Occipital lobe (tissue), 2 donors: ENCODE results near the gene CAPN2. TPM values are rescaled to one million over a fixed set of nuclear protein-coding genes. Genes with fewer than 3 reads are reported as not detected.
A peak's percentile ranks its signal among the peaks of the same experiment; 100 is the strongest.

Experiments used
- DNase-seq: peaks from one replicate; lab custom pipeline; 2025; lab: John Stamatoyannopoulos, UW
- total RNA-seq: library from RNA; depleted of rRNA; stranded (reverse); fragments of >200 nt; gene quantifications from one replicate; pipeline ENCODE4 v1.2.3, GENCODE V29; 2014

CAPN2 gene
- total RNA-seq, 1 donor from 2014 or later: 41.5 TPM

DNA sequence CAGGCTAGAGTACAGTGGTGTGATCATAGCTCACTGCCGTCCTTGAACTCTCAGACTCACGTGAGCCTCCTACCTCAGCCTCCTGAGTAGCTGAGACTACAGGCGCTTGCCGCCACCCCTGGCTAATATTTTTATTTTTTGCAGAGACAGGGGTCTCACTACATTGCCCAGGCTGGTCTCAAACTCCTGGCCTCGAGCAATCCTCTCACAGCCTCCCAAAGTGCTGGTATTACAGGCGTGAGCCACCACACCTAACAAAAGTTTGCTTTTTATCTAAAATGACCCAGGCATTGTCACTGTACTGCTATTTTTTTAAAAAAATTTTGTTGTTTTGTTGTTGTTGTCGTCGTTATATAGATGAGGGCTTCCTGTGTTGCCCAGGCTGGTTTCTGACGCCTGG, 46.4 kb downstream of the CAPN2 start:
- no peak for DNase-seq

GRCh38 chr1:223759273-223759672, 46.9 kb downstream of the CAPN2 start:
- DNase-seq: no peak

DNA sequence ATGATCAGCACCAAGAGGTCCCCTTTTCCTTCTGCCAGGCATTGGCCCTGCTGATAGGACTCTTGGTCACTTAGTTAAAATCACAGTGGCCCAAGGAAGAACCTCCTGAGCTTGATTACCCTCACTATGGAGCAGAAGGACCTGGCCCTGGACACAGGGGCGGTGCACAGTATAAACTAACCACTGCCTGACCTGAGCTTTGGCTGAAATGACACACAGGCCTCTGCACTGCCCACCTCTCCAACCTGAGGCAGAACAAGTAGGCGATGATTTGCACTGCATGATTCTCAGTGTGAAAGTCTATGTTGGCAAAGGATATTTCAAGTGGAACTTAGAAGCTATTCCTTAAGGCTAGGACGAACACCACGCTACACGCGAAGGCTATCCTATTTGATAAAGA, 48.5 kb downstream of the CAPN2 start:
- DNase-seq: no peak

GRCh38 chr1:223761411-223761810, 49.1 kb downstream of the CAPN2 start:
- DNase-seq: no peak

DNA sequence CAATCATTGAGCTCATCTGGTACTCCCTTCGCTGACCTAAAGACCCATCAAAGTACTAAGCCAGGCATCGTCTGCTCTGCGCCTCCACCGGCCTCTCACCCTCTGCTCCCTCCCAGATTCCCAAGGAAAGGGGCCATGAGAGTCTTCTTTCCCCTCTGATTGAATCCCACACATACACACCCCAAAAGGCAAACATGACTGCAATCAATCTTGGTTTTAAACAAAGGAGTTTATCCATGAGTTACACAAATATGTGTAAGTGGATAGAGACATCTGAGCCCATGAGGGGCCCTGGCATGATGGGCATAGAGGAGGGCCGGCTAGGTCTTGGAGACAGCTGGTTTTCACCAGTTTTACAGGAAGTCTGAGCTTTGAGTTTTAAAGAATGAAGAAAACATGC, 50.9 kb downstream of the CAPN2 start:
- DNase-seq: no peak

GRCh38 chr1:223763881-223764280, 51.5 kb downstream of the CAPN2 start:
- DNase-seq: no peak

GRCh38 chr1:223765036-223765718, 52.8 kb downstream of the CAPN2 start:
- peak; percentile 64 for DNase-seq

DNA sequence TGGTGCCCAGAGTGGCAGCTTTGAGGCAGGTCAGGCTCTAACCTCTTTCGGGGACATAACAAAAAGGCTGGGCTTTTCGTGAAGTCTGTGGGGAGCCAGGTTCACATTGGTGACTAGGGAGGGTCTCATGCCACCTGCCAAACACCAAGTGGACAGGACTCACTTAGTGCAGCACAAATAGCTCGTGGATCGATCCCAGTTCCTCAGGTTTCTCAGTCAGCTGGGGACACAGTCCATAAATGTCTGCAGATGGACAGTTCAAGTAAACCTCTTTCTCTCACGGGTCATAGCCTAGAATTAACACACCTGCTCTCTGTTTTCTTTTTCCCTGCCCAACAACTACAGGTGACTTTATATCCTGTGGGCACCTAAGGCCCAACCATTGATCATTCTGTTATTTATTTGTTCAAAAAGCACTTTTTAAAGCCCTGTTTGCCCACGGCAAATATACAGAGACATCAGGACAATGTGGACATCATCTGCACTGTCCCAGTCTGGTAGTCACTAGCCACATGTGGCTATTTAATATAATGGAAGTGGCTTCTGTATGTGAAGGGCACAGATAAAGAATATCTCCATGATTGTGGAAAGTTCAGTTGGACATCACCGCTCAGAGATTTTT, 53.5 kb downstream of the CAPN2 start:
- DNase-seq: no peak

- DNase-seq: no peak
Measured at GRCh38 chr1:223770621-223771315, 58.4 kb downstream of the CAPN2 start.

DNA sequence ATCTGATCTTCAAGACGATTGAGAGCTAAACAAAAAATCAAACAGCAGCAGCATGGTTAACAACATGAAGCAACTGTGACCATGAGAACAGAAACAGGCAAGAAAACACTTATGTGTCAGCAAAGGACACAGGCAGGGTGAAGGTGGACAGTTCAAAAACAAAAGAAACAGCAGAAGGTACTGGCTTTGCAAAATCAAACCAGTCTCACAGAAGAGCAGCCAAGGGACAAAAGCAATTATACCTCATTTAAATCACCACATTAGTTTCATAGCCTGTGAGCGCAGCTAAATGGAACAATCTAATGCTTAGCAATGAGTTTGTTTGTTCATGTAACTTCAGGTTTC, 59.1 kb downstream of the CAPN2 start:
- no peak for DNase-seq

GRCh38 chr1:223771814-223772770, 59.8 kb downstream of the CAPN2 start:
- DNase-seq: no peak

DNA sequence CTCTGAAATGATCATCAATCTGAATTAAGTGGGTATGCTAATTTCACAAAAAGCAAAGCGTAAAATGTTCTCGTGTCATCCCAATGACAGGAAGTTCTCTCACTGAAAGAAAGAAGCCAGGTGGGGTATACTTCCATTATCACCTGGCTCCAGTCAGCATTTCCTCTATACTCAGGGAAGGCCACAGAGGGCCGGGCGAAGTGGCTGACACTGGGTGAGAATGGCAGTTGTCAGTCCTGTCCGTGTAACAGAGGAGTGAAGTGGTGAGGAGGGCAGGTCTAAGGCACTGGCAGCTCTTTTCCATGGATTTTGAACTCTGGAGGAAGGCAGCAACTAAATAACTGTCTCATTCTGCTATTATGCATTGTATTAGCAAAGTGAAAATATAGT, 60.4 kb downstream of the CAPN2 start:
- DNase-seq: no peak

DNA sequence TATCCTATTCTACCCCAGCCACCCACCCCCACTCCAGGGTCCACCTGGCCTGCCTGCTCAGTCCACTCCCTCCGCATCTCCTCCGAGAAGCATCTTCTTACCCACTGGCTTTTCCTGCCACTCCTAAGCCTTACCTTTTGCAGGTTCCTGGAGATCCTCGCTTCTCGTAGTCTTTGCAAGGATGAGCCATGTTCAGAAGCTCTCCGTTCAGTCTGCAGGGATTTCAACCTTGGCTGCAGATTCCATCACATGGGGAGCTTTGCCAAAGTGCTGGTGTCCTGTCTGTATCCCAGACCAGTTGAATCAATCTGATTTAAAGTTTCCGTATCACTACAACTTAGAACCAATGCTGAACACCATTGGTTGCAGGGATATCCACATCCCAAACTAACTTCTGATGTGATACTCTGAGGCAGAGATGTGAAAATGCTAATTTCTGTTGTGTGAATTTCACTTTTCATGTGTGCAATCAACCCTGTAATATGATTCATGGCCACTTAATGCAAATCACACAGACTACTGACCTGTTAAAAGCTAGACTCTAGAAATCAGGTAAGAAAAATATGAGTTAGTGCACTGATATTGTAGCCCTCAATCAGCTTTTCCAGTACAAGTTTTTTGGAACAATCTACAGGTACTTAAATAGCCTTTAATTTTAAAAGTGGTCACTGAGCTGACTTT, 61.9 kb downstream of the CAPN2 start:
- DNase-seq: no peak

DNA sequence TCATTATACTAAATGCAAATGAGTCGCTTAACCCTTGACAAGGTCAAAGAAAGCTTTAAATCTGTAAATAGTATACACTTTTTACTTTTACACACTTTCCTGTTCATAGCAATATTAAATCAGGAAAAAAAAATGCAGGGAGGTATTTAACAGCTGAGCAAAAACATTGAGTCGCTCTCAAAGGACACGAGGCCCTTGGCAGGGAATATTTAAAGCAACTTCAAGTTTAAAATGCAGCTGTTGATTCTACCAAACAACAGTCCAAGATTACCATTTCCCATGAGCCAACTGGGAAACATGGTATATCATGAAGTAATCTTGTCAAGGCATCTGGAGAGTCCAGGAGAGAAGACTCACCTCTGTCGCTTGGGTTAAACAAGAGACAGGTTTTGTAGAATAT, 62.7 kb downstream of the CAPN2 start:
- DNase-seq: no peak

DNA sequence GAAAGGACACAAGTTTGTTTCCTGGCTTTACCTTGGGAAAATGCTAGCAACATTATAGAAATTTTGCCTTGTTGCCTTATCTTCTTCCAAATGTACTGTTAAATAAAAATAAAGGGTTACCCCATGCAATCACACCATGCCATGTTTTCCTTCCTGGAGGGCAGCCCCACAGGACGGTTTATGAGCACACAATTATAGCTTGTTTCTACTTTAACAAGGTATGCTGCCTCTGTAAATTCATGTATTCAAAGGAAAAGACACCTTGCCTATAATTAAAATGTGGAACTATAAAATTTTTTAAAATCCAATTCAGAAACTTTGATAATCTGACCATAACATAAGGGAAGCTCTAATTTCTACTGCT, 63.4 kb downstream of the CAPN2 start:
- no peak for DNase-seq

- no peak for DNase-seq
Measured at GRCh38 chr1:223776075-223776814, 63.9 kb downstream of the CAPN2 start.

DNA sequence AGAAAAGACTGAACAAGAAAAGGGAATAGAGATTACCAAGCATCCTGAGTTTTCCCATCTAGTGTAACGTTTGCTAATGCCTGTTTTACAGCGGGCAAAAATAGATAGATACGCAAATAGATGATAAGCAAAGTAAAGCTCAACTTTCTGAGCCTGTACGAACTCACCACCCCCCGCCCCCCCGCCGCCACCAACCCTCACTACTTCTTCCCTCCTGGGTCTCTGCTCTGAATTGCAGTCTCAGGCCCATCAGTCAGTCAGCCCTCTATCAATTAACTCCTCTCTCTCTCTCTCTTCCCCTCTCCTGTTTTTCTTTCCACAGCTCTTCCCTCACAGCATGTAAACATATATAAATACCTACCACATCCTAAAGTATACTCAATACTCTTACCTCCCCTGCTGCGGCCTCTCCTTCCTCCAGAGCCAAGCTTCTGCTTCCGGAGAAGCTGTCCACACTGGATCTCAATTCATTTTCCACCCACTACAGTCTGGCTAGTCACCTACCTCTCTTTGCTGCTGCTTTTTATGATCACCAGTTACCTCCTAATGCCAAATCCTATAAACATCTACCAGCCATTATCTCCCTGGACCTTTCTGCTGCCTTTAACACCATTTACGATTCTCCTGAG, 64.6 kb downstream of the CAPN2 start:
- no peak for DNase-seq

DNA sequence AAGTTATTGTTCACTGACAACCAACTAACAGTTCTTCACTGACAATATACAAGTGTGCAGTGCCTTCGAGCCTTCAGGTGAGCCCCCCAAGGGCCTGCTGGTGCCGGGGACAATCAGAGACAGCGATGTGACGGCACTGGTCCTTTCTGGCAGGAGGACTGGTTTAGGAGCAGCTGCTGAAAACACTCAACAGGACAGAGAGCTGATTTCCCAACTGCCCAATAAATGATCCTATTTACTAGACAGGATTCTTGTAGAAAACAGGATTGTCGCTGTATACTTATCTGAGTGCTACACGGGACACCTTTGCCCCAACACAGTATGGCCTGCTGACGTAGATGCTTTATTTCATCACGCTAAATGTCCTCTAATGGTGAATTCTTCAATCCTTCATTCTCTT, 68.0 kb downstream of the CAPN2 start:
- no peak for DNase-seq

DNA sequence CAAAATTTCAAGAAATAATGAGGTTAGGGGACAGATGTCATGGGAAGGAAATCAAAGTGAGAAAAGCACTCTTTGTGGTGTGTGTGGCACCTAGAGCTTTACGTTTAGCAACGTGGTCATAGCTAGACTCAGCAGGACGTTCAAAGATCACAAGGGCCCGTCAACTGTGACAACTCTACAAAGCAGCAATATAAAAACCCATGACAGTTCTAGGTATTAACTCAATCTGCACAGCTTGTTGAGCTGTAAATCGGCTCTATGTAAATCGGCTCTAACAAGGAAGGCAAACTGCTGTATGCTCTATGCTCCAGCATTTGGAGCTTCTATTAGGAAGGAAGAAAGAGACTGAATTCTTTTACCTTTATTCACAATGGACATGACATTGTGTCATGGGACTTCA, 68.6 kb downstream of the CAPN2 start:
- no peak for DNase-seq

GRCh38 chr1:223783676-223784075, 71.3 kb downstream of the CAPN2 start:
- DNase-seq: no peak
